NCI-H1092 treated with DMSO at 0.1 percent for 48 hours (cell line): ENCODE measurements around the gene XAGE1B.
"Not testable (repeated sequence)": the region's sequence is repeated elsewhere in the genome, so short reads cannot be mapped to it uniquely, and the experiment has no call there.

Experiments
- DNase-seq: peaks from one replicate; lab custom pipeline; 2025; lab: John Stamatoyannopoulos, UW

XAGE1B gene, protein sequence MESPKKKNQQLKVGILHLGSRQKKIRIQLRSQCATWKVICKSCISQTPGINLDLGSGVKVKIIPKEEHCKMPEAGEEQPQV

DNA sequence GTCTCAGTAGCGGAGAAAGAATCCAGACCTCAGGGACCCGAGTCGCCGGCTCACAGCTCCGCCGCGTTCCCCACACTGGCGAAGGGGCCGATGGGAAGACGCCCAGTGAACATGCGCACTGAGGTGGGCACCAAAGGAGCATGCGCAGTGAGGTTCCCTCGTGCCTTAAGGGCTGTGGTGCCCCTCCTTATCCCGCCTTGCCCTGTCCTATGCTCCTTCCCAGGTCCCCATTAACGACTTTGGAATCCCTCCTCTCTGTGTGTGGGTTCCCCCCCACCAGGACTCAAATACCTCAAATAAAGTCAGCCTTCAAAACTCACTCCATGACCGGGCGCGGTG lies at the start of gene XAGE1B:
Gene XAGE1B (minus strand): TSS at position 77 of the 339 bp plus-strand sequence. CDS start 1,536 bp downstream, outside the sequence.
- DNase-seq: not testable (repeated sequence)

DNA sequence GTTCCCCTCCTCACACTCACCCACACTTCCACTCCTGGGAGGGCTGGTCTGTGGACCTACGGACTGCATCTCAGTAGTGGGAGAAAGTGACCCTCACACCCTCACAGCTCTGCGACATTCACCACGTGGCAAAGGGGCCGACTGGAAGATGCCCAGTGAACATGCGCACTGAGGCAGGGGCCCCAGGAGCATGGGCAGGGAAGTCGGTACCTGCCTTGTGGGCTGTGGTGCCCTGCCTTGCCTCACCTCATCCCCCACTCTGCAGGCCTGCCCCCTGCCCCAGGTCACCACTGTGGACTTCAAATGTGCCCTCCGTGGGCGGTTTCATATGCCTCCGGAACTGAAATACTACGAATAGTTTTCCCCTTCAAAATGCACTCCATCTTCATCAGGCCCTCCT lies 46.2 kb upstream of the XAGE1B start:
- DNase-seq: no peak

DNA sequence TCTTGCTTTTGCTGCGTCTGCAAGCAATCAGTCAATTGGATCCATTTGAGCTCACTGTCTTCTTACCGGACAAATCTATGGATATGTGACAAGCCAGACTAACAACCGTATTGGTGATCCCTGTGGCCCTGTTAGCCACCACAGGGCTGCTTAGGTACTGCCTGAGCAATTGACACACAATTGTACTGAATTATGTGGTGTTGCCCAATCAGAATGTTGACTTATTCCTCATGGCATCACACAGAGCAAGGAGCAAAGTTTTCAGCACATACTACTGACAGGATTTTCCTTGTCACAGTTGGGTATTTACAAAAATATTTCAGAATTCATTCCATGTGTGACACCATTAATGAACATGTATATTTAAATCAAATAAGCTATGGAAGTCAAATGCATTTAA lies 41.3 kb upstream of the XAGE1B start:
- DNase-seq: no peak

DNA sequence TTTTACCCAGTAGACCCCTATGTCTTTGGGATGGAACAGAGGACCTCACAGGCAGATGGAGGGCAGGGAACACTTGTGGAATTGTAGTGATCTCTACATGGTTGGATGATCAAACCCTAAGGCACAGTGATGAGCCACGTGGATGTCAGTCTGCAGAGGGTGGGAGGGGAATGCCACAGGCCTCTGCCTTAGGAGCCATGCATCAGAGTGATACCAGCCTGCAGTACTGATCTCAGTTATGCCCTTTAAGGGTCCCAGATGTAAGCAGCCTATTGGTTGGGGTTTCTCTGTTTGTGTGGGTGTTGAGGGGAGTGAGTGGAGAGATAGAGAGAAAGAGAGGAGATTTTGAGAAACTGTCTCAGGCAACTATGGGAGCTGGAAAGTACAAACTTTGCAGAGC lies 39.9 kb upstream of the XAGE1B start:
- no peak for DNase-seq

DNA sequence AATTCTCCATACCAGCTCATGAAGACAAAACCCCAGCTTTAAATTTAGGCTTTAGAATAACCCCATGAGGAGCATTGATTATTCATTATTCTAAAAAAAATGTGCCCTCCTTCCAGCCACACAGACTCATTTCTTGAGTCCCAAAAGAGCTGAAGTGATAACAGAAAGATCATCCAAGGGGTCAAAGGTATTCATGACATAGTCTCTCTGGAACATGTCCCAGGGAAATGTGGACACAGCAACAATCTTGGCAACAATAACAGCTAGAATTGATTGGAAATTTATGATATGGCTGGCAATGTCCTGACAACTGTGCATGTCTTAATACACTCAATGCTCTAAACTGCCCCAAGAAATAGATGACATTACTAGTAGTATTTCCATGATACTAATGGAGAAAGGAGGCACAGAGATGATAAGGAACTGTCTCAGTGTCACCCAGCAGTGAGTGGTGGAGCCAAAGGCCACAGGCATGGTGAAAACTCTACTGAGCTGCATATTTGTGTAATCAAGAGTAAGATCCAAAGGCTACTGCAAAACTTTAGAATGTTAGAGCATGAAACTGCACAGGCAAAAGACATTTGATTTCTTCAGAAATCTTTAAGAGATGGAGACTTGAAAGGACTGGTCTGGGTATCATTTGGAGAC lies 37.3 kb upstream of the XAGE1B start:
- no peak for DNase-seq

DNA sequence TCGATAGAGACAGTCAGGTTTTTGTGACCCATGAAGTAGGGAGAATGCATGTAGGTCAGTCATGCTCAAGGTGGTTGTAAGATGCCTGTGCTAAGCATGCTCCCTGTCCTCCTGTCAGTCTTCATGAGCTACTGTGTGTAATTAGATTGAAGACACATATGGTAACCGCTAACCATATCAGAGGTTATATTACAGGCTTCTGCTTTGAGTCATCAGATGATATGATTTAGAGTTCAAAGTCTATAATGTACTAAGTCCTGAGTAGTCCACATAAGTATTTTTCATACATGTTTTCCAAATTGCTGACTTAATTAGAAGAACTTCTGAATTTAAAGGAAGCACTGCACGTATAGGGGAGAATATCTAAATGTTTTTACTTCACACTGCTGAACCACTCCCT lies 31.9 kb upstream of the XAGE1B start:
- DNase-seq: not testable (repeated sequence)

DNA sequence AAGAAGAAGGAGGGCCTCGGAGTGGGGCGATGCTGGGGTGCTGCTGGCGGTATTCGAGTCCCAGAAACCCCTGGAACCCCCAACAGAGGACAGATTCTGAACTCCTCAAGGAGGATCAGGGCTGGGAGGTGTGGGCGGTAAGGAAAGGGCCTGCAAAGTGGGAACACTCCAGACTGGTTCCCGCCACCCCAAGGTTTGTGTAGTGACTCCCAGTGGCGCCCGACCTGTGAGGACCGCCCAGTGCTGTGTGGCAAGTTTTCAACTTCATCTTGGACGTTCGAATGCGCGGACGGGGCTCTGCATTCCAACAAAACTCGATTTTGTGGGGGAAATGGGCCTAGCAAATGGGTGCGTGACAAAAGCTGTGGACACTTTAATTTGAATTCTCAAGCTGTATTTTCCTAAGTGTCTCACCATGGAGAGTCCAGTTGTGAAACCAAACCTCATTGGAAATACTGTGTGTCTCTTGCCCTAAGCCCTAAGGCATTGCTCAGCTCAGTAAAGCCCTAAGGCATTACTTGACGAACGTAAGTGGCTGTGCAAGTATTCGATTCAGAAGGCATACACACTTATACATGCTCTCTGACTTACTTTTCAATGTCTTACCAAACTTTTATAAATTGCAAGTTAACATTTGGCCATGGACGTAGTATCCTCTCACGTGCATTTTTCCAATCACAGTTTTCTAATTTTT lies 27.4 kb upstream of the XAGE1B start:
- DNase-seq: no peak

DNA sequence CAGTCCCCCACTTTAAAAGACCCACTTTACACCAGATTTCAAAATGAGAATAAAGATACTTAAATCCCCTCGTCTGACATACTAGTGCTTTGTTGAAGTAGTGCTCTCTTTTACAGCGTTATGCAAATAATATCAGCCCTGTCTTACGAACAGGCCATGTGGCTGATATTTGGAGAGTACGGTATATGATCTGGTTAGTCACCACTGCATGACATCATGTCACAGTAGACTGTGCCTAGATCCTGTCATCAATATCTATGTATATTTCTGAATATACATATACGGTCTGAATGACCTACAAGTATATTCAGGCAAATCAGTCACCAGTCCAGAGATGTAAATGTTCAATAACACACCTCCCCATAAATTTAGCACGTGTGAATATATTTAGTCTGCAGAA lies 25.4 kb upstream of the XAGE1B start:
- DNase-seq: no peak

DNA sequence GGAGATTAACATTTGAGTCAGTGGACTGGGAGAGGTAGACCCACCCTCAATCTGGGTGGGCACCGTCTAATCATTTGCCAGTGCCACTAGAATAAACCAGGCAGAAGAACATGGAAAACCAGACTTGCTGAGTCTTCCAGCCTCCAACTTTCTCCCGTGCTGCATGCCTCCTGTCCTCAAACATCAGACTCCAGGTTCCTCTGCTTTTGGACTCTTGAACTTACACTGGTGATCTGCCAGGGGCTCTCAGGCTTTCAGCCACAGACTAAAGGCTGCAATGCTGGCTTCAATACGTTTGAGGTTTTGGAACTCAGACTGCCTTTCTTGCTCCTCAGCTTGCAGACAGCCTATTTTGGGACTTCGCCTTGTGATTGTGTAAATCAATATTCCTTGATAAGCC lies 24.2 kb upstream of the XAGE1B start:
- DNase-seq: not testable (repeated sequence)

DNA sequence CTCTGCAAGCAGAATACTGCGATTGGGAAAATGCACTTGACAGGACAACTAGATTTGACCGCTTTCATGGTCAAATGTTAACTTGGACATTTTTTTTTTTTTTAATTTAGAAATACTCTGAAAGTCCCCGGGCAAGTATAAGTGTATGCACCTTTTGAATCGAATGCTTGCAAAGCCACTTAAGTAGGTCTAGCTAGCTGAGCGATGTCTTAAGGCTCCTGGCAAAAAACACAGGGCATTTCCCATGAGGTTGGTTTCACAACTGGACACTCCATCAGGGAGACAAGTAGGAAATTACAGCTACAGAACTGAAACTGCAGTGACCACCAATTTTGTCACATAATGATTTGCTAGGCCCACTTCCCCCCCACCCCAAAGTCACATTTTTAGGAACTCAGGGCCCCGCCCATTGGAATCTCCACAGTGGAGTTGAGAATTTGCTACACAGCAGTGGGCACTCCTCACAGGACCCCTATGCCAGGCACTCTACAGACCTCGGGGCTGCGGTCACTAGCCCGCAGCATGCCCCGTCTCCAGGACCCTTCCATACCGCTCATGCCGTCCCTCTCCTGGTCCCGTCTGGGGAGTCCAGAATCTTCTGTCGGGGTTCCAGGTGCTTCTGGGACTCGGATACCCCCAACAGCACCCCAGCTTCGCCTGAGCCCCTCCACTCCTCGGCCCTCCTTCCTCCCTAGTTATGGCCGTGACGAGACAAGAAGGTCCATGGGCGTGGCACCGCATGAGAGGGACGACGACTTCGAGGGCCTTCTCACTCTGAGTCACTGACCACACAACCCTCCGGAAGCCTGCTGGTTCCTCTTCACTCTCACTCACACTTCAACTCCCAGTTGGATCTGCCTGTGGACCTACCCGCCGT lies 515 bp downstream of the XAGE1B start:
- not testable (repeated sequence) for DNase-seq

DNA sequence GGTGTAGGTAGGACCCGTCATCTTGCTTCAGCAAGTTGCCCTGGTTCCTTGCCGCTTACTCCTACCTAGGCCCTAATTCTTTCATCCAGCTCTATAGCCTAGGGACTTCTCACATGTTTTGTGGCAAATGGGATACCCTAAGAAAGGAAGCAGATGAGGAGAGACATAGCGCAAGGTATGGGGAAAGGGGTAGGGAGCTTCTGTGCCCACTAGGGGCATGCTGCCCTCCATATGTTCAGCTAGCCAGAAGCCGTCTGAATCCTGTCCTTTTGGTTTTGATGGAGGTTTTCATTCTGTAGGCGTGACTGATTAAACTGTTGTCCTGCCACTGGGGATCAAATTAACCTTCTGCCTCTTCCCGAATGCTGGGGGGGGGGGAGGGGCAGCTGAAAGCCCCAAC lies 5.7 kb downstream of the XAGE1B start:
- DNase-seq: not testable (repeated sequence)

DNA sequence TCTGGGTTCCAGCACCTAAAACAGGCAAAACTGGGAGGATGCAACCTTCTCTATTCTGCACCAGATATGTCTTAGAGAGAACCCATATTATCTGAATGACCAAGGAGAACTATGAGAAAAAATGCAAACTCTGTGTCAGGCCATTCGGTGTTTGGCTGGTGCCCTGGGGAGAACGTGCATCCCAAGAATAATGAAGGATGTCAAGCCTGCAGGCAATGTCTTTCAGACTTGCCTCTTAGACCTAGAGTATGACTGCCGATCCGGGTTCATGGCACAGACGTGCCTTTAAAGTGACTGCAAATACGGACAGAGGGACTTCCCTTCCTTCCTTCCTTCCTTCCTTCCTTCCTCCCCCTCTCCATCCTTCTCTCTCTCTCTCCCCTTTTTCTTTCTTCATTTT lies 6.9 kb downstream of the XAGE1B start:
- DNase-seq: no peak

DNA sequence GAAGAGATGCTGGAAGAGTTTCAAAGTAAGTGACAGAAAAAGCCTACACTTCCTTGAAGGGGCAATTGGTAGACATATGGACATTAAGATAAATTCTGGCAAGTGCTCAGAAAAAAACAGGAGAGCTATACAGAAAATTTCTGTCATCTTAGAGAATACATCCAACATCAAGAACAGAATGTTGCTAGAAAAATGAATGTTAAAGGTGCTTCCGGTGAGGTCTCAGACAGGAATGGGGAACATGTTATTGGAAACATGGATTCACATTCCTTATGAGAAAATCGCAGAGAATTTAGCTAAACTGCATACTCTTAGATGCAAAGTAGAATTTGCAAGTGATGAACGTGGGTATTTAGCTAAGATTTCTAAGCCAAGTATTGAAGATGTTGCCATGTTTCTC lies 9.5 kb downstream of the XAGE1B start:
- no peak for DNase-seq

DNA sequence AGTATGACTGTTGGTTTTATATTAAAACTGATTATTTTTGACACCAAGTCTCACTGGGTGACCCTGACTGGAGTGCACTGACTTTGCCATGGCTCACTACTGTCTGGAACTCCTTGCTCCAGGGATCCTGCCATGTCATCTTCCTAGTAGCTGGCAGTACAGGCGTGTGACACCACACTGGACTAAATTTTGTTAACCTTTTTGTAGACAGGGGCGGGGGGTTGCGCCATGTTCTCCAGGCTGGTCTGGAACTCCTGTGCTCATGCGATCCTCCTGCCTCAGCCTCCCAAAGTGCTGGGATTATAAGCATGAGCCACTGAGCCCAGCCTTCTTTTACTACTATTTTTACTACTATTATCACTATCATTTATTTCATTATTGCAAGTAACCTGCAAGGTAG lies 12.3 kb downstream of the XAGE1B start:
- DNase-seq: no peak

DNA sequence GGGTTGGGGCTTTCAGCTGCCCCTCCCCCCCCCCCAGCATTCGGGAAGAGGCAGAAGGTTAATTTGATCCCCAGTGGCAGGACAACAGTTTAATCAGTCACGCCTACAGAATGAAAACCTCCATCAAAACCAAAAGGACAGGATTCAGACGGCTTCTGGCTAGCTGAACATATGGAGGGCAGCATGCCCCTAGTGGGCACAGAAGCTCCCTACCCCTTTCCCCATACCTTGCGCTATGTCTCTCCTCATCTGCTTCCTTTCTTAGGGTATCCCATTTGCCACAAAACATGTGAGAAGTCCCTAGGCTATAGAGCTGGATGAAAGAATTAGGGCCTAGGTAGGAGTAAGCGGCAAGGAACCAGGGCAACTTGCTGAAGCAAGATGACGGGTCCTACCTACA lies 15.5 kb downstream of the XAGE1B start:
- not testable (repeated sequence) for DNase-seq

DNA sequence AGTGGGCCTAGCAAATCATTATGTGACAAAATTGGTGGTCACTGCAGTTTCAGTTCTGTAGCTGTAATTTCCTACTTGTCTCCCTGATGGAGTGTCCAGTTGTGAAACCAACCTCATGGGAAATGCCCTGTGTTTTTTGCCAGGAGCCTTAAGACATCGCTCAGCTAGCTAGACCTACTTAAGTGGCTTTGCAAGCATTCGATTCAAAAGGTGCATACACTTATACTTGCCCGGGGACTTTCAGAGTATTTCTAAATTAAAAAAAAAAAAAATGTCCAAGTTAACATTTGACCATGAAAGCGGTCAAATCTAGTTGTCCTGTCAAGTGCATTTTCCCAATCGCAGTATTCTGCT lies 20.5 kb downstream of the XAGE1B start:
- not testable (repeated sequence) for DNase-seq

DNA sequence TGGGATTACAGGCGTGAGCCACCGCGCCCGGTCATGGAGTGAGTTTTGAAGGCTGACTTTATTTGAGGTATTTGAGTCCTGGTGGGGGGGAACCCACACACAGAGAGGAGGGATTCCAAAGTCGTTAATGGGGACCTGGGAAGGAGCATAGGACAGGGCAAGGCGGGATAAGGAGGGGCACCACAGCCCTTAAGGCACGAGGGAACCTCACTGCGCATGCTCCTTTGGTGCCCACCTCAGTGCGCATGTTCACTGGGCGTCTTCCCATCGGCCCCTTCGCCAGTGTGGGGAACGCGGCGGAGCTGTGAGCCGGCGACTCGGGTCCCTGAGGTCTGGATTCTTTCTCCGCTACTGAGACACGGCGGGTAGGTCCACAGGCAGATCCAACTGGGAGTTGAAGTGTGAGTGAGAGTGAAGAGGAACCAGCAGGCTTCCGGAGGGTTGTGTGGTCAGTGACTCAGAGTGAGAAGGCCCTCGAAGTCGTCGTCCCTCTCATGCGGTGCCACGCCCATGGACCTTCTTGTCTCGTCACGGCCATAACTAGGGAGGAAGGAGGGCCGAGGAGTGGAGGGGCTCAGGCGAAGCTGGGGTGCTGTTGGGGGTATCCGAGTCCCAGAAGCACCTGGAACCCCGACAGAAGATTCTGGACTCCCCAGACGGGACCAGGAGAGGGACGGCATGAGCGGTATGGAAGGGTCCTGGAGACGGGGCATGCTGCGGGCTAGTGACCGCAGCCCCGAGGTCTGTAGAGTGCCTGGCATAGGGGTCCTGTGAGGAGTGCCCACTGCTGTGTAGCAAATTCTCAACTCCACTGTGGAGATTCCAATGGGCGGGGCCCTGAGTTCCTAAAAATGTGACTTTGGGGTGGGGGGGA lies 21.1 kb downstream of the XAGE1B start, which contains the start of gene XAGE1A:
Gene XAGE1A (plus strand): TSS at position 264 of the 874 bp plus-strand sequence. CDS start 1,554 bp downstream, outside the sequence.
- not testable (repeated sequence) for DNase-seq

DNA sequence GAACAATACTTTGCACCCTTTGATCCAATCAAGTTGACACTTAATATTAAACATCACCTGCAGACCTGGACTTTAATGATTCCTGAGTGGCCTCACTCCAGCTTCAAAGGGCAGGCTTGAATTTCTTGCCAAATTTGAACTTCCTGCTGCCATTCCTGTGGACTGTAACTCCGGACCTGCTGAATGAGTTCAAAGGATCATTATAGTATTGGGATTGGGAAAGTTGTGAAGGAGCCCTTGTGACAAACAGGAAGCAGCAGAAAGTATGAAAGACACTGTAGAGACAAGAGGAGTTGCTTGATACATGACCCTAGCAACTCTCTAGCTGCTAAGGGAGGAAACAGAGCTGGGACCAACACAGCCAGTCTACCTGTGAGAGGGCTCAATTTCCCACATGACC lies 45.6 kb downstream of the XAGE1B start:
- not testable (repeated sequence) for DNase-seq
